Astrocyte (in vitro differentiated cells and primary cell): ENCODE results near the gene FGF12.

Experiments used
- EZH2 ChIP-seq: IDR thresholded peaks from 2 replicates; pipeline ENCODE4 v1.6.1; 2012; ENCODE audit warnings: mild to moderate bottlenecking, low read length, inconsistent platforms; ENCODE audit not compliant: insufficient read depth
- TF ChIP-seq, protein P1 (sequence below): IDR thresholded peaks from 2 replicates; pipeline ENCODE4 v1.5.1; 2011; ENCODE audit warnings: low read depth, mild to moderate bottlenecking, inconsistent platforms, low read length, moderate library complexity; ENCODE audit not compliant: insufficient read depth

DNA sequence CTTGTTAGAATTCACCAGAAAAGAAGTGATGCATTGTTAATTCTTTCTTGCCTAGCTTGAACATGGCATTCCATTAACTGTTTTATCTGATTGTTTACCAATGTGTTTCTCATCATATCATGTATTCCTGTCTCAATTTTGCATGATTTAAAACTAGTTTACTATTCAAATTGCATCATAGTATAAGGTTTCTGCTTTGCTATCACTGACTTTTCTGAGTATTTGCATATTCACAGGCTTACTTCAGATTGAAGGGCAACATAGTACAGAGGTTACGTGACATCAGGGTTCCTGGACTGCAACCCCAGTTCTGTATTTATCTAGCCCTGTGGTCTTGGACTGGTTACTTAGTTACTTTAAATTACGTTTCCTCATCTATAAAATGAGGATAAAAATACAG lies 561.8 kb downstream of the FGF12 start:
- TF ChIP-seq, protein P1, sequence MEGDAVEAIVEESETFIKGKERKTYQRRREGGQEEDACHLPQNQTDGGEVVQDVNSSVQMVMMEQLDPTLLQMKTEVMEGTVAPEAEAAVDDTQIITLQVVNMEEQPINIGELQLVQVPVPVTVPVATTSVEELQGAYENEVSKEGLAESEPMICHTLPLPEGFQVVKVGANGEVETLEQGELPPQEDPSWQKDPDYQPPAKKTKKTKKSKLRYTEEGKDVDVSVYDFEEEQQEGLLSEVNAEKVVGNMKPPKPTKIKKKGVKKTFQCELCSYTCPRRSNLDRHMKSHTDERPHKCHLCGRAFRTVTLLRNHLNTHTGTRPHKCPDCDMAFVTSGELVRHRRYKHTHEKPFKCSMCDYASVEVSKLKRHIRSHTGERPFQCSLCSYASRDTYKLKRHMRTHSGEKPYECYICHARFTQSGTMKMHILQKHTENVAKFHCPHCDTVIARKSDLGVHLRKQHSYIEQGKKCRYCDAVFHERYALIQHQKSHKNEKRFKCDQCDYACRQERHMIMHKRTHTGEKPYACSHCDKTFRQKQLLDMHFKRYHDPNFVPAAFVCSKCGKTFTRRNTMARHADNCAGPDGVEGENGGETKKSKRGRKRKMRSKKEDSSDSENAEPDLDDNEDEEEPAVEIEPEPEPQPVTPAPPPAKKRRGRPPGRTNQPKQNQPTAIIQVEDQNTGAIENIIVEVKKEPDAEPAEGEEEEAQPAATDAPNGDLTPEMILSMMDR: no peak
- no peak for TF ChIP-seq EZH2
